Lower lobe of right lung (tissue), 2 donors: ENCODE measurements around the gene MED12L. TPM values are rescaled to one million over a fixed set of nuclear protein-coding genes. Genes with fewer than 3 reads are reported as not detected.
"Not testable (repeated sequence)": the region's sequence is repeated elsewhere in the genome, so short reads cannot be mapped to it uniquely, and the experiment has no call there.

Source experiments
- ATAC-seq, 2 donors: fragments of 200-7000 bp; cut with Tn5 transposase; one replicate each; pipeline ENCODE4 v1.9.1; 2020 to 2022; ENCODE audit warnings: mild to moderate bottlenecking in 2 of 2, moderate library complexity in 2 of 2
- DNase-seq: peaks from one replicate; pipeline ENCODE4 v3.0.0-alpha.2; 2020
- H3K27ac ChIP-seq: fragments of 200-600 bp; one replicate; pipeline ENCODE4 v1.8.0; 2022
- H3K27me3 ChIP-seq: fragments of 200-600 bp; one replicate; pipeline ENCODE4 v1.8.0; 2022; ENCODE audit warnings: low read depth
- H3K36me3 ChIP-seq: fragments of 200-600 bp; one replicate; pipeline ENCODE4 v1.8.0; 2022; ENCODE audit warnings: mild to moderate bottlenecking
- H3K4me1 ChIP-seq: fragments of 200-600 bp; one replicate; pipeline ENCODE4 v1.8.0; 2022
- H3K4me3 ChIP-seq: fragments of 200-600 bp; one replicate; pipeline ENCODE4 v1.8.0; 2022; ENCODE audit warnings: mild to moderate bottlenecking
- H3K9me3 ChIP-seq: fragments of 200-600 bp; one replicate; pipeline ENCODE4 v1.8.0; 2022
- intact Hi-C: fragments of 100-400 bp; cut with DNase I; formaldehyde crosslinking; loops from one replicate; pipeline ENCODE4 v1.11.0; 2022
- total RNA-seq: library from RNA; stranded (reverse); fragmentation: NEBNext Ultra II Directional; extraction: Animal tissue kit (Norgen Biotek cat#: 25700); gene quantifications from one replicate; pipeline ENCODE4 v1.2.1, GENCODE V29; 2021
- TF ChIP-seq, protein P1 (sequence below): fragments of 200-600 bp; IDR thresholded peaks from one replicate; pipeline ENCODE4 v1.8.0; 2022; ENCODE audit warnings: antibody characterized with exemption, mild to moderate bottlenecking
- donor health status: DM: no; HTN: yes; CAD: no; lungs with severe emphysema.

The MED12L gene
- total RNA-seq, 1 donor from 2014 or later: 0.44 TPM

DNA sequence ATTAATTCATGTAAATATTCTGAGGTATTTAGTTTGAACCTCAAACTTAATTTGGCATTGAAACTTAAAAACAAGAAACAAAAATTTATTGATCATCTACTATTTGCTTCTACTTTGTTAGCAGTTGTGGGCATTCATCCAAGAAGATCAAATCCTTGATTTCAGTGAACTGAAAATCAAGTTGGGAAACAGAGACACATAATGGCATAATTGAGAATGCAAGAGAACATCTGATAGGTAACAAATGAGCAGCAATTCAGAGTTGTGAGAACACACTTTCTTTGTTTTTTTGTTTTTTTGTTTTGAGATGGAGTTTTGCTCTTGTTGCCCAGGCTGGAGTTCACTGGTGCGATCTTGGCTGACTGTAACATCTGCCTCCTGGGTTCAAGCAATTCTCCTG, 33.9 kb upstream of the MED12L start:
- no peak overlapping the region for H3K27ac ChIP-seq
- ATAC-seq: no peak
- DNase-seq: no peak
- H3K9me3 ChIP-seq: no peaks in the 10 kb centered on the region
- H3K4me3 ChIP-seq: no peak overlapping the region
- H3K4me1 ChIP-seq: no peaks in the 10 kb centered on the region
- no peaks in the 10 kb centered on the region for H3K27me3 ChIP-seq
- TF ChIP-seq, protein P1, sequence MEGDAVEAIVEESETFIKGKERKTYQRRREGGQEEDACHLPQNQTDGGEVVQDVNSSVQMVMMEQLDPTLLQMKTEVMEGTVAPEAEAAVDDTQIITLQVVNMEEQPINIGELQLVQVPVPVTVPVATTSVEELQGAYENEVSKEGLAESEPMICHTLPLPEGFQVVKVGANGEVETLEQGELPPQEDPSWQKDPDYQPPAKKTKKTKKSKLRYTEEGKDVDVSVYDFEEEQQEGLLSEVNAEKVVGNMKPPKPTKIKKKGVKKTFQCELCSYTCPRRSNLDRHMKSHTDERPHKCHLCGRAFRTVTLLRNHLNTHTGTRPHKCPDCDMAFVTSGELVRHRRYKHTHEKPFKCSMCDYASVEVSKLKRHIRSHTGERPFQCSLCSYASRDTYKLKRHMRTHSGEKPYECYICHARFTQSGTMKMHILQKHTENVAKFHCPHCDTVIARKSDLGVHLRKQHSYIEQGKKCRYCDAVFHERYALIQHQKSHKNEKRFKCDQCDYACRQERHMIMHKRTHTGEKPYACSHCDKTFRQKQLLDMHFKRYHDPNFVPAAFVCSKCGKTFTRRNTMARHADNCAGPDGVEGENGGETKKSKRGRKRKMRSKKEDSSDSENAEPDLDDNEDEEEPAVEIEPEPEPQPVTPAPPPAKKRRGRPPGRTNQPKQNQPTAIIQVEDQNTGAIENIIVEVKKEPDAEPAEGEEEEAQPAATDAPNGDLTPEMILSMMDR: no peak
- intact Hi-C loops: no loop called here
- H3K36me3 ChIP-seq: no peaks in the 10 kb centered on the region

DNA sequence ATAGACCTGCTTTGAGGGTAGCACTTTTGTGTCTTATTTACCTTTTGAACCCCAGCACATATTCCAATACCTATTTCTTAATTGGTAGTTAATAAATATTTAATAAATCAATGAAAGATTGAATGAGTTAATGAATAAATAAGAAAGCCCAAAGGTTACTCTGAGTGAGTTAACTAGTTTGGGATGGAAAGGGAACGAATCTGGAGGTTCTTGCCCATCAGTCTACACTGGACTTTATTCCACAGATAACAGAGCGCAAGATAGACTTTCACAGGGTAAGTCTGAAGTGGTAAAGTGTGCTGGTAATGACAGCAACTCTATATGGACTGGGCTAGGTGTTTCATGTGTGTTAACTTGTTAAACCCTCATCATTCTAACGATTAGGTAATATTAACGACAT, 33.1 kb upstream of the MED12L start:
- Histone ChIP-seq H3K27ac (no peak overlapping the region), H3K9me3 (no peaks in the 10 kb centered on the region), H3K4me3 (no peak overlapping the region), H3K4me1 (no peaks in the 10 kb centered on the region), H3K36me3 (no peaks in the 10 kb centered on the region), H3K27me3 (no peaks in the 10 kb centered on the region)
- DNase-seq: no peak
- TF ChIP-seq, protein P1: no peak
- ATAC-seq: no peak
- intact Hi-C loops: no loop called here

DNA sequence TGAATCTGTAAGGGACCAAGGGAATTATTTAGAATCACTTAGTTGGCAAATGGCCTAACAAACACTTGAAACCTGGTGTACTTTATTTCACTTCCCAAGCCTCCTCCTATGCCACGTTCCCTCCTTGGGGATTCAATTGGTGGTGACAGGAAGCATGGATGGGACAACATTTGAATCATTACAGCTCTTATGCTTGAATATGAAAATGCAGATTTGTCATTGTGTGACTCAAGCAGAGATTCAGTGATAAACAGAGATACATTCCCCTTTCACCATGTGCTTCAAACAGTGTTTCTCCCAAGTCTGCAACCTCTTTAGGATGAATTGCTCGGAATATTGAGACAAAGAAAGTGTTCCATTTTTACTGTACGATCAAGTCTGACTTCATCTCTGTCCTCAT, 32.7 kb upstream of the MED12L start:
- no peaks in the 10 kb centered on the region for H3K9me3 ChIP-seq
- H3K36me3 ChIP-seq: no peaks in the 10 kb centered on the region
- H3K27ac ChIP-seq: no peak overlapping the region
- TF ChIP-seq, protein P1: no peak
- DNase-seq (no peak), ATAC-seq (no peak)
- H3K4me3 ChIP-seq: no peak overlapping the region
- H3K27me3 ChIP-seq: no peaks in the 10 kb centered on the region
- intact Hi-C loops: no loop called here
- H3K4me1 ChIP-seq: no peaks in the 10 kb centered on the region

DNA sequence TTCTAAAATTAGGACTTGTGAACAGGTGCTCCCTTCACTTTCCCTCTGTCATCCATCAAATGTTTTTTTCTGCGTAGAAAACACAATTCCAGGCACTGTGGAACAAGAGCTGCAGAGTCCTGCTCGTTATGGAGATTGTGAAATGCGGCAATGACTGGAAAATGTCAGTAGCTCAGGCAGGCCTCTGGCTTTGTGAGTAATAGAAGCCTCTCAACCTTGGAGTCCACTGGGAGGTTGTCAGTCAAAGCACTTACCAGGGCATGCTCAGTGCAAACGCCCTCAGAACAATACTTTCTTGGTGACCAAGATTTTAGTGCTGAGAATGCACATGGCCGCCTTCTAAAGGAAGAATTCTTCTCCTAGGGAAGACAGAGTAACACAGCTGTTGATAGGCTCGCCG, 26.7 kb upstream of the MED12L start:
- H3K4me3 ChIP-seq: no peak overlapping the region

DNA sequence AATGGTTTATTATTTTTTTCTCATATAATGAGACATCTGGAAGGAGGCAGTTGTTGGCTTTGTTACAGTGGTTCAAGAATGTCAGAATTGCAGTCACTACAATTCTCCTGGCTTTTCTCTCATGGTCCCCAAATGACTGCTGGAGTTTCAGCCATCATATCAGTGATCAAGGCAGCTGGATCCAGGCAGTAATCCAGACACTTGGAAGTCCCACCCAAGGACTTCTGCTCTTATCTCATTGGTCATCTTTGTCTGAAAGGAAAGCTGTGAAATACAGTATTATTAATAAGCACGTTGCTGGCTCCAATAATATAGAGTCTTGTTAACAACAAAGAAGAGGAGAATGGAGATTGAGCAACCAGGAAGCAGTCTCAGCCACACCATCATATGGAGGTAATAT, 22.9 kb upstream of the MED12L start:
- intact Hi-C loops: no loop called here
- DNase-seq (no peak), ATAC-seq (no peak)
- Histone ChIP-seq H3K36me3 (no peaks in the 10 kb centered on the region), H3K27ac (no peak overlapping the region), H3K4me1 (no peaks in the 10 kb centered on the region), H3K4me3 (no peak overlapping the region), H3K9me3 (no peaks in the 10 kb centered on the region), H3K27me3 (peaks cover 6% of the 10 kb centered on the region)
- TF ChIP-seq, protein P1: no peak

More for the DNA sequence above, 26.7 kb upstream of the MED12L start:
- no peaks in the 10 kb centered on the region for H3K36me3 ChIP-seq
- no peak overlapping the region for H3K27ac ChIP-seq
- ATAC-seq: no peak
- no peaks in the 10 kb centered on the region for H3K27me3 ChIP-seq
- no peaks in the 10 kb centered on the region for H3K4me1 ChIP-seq
- H3K9me3 ChIP-seq: no peaks in the 10 kb centered on the region
- TF ChIP-seq, protein P1: no peak
- DNase-seq: no peak
- intact Hi-C loops: no loop called here

DNA sequence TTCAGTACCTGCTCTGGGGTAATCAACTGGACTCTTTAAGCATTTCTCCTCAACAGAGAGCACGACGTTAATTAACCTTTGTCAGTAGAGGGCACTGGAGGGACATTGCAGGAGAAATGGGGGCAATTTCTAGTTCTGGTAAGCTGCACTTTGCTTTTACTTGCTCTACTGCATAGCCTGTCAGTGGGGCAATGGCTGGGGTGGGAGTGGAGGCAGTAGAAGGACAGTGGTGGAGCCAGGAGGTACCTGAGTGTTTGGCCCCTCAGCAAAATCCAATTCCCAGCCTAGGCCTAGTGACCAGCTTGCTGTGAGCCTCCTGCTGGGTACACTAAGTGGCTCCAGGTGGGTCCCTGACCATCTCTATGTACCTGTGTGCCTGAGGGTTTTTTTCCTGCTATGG, 18.3 kb upstream of the MED12L start:
- DNase-seq (no peak), ATAC-seq (no peak)
- H3K27me3 ChIP-seq: peaks cover 6% of the 10 kb centered on the region

DNA sequence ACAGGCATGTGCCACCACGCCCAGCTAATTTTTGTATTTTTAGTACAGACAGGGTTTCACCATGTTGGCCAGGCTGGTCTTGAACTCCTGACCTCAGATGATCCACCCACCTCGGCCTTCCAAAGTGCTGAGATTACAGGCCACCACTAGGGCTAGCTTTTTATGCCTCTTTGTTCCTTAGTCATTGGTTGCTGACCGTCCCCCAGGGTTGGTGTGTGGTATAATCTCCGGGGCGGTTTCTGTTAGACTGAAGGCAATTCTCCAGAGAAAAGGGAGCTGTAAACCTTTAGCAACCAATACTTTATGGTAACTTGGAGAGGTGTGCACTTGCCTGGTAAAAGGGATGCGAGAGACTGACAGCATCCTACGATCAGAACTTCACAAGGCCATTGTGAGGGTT, 12.6 kb upstream of the MED12L start:
- H3K36me3 ChIP-seq, DNase-seq, H3K27ac ChIP-seq, H3K4me3 ChIP-seq, H3K4me1 ChIP-seq, H3K9me3 ChIP-seq, intact Hi-C loops, H3K27me3 ChIP-seq, ATAC-seq: not testable (repeated sequence)

More for the DNA sequence above, 18.3 kb upstream of the MED12L start:
- no peak overlapping the region for H3K27ac ChIP-seq
- H3K36me3 ChIP-seq: no peaks in the 10 kb centered on the region
- TF ChIP-seq, protein P1: no peak
- H3K4me1 ChIP-seq: no peaks in the 10 kb centered on the region
- H3K9me3 ChIP-seq: no peaks in the 10 kb centered on the region
- no peak overlapping the region for H3K4me3 ChIP-seq
- intact Hi-C loops: no loop called here
